Natural killer cell (primary cell): ENCODE measurements around the gene GUCA2A. TPM values are rescaled to one million over a fixed set of nuclear protein-coding genes. Genes with fewer than 3 reads are reported as not detected.
"Not testable (repeated sequence)": the region's sequence is repeated elsewhere in the genome, so short reads cannot be mapped to it uniquely, and the experiment has no call there.

ENCODE experiments used
- ATAC-seq, 3 donors: fragments of 150-1000 bp in 2 of 3; fragments of 200-7000 bp in 1 of 3; cut with Tn5 transposase; 1 replicate in 1 of 3; 2 replicates in 2 of 3; pipeline ENCODE4 v1.10.0; 2021; ENCODE audit warnings: mild to moderate bottlenecking in 2 of 3, moderate library complexity in 2 of 3
- DNase-seq, 2 donors: peaks; one replicate each; pipeline versions ENCODE4 v3.0.0 to v3.0.0-alpha.2; 2013 to 2021; ENCODE audit warnings: mixed read lengths in 1 of 2
- H3K27ac ChIP-seq: one replicate; pipeline ENCODE4 v1.5.1; 2013; ENCODE audit warnings: mild to moderate bottlenecking, low read length
- H3K27me3 ChIP-seq: one replicate; pipeline ENCODE4 v1.6.1; 2013; ENCODE audit warnings: low read length; ENCODE audit not compliant: control insufficient read depth, insufficient read depth
- H3K36me3 ChIP-seq: one replicate; pipeline ENCODE4 v1.6.1; 2013; ENCODE audit warnings: low read length; ENCODE audit not compliant: control insufficient read depth, insufficient read depth
- H3K4me1 ChIP-seq: one replicate; pipeline ENCODE4 v1.6.1; 2013; ENCODE audit warnings: low read length; ENCODE audit not compliant: control insufficient read depth, insufficient read depth
- H3K4me3 ChIP-seq: one replicate; pipeline ENCODE4 v1.5.1; 2013; ENCODE audit warnings: low read length
- H3K9me3 ChIP-seq: one replicate; pipeline ENCODE4 v1.6.1; 2013; ENCODE audit warnings: low read length; ENCODE audit not compliant: control insufficient read depth, insufficient read depth
- H3K27ac Mint-ChIP-seq, 2 donors: one replicate each; pipeline ENCODE4 v1.8.0; 2022; ENCODE audit warnings: mild to moderate bottlenecking in 2 of 2, mixed read lengths in 2 of 2, moderate library complexity in 1 of 2
- H3K27me3 Mint-ChIP-seq, 2 donors: one replicate each; pipeline ENCODE4 v1.8.0; 2022; ENCODE audit warnings: low read depth in 2 of 2, mixed read lengths in 2 of 2
- H3K36me3 Mint-ChIP-seq: one replicate; pipeline ENCODE4 v1.8.0; 2022; ENCODE audit warnings: mixed read lengths
- H3K4me1 Mint-ChIP-seq, 2 donors: one replicate each; pipeline ENCODE4 v1.8.0; 2022; ENCODE audit warnings: mixed read lengths in 2 of 2
- H3K4me3 Mint-ChIP-seq: one replicate; pipeline ENCODE4 v1.8.0; 2022; ENCODE audit warnings: mild to moderate bottlenecking, moderate library complexity, mixed read lengths
- H3K9me3 Mint-ChIP-seq, 2 donors: one replicate each; pipeline ENCODE4 v1.8.0; 2022; ENCODE audit warnings: mixed read lengths in 2 of 2
- WGBS: methylation state at CpG from one replicate; pipeline ENCODE4 v1.1.7; 2013; ENCODE audit warnings: missing lambda C conversion rate; ENCODE audit not compliant: insufficient coverage; 5-methylcytosine and 5-hydroxymethylcytosine counted together
- intact Hi-C: fragments of 100-400 bp; cut with micrococcal nuclease; formaldehyde crosslinking; loops from one replicate; pipeline ENCODE4 v1.14.2; 2022
- total RNA-seq, 4 donors: library from RNA; stranded (reverse); fragments of 120-200 nt in 1 of 4; gene quantifications; one replicate each; pipeline versions ENCODE4 v1.2.3 to v1.2.4, GENCODE V29; 2013 to 2022
- TF ChIP-seq, protein P1 (sequence below): fragments of 200-600 bp; IDR thresholded peaks from one replicate; pipeline ENCODE4 v1.8.0; 2022; ENCODE audit warnings: antibody characterized with exemption

Gene GUCA2A
- total RNA-seq, 3 donors from 2014 or later (not counting 1 experiment from before 2014, with no cell fraction given), result not detected

DNA sequence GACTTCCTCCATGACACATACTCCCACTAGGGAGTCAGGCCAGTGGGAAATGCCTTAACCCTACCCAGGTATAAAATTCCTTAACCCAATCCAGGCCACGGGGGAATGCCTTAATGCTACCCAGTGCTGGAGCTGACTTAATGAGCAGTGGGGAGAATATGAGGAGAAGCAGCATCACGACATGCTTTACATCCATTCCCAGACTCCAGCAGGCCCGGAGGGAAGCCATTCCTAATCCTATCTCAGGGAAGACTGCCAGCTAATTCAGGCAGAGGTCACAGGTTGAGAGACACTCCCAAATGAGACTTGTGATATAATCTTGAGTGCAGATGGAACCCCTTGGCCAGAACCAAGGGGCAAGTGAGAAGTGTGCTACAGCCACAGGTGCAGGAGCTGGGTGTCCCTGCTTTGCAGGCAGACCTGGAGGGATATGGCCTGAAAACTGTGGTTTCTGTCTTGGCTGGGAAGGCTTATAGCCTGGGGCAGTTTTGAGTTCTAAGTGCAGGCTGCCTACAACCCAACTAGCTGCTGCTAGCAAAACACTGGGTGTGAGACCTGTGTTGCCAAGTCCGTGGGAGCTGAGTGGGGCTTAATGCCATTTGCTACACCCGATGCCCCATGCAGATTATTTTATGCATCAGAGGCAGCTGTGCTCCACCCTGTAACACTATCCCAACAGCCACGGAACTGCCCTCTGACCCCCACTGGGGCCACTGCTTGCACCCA is 45.1 kb upstream of the GUCA2A start:
- Histone ChIP-seq H3K36me3 (peaks cover 6% of the 10 kb centered on the region), H3K4me1 (peaks cover 6% of the 10 kb centered on the region), H3K27me3 (no peaks in the 10 kb centered on the region), H3K27ac (no peak overlapping the region), H3K9me3 (no peaks in the 10 kb centered on the region), H3K4me3 (no peak overlapping the region)
- Mint-ChIP-seq H3K4me1 (peaks cover 49 to 69% of the 10 kb centered on the region in 2 donors), H3K9me3 (no peaks in the 10 kb centered on the region), H3K4me3 (no peak overlapping the region), H3K27ac (no peak overlapping the region), H3K27me3 (no peaks in the 10 kb centered on the region), H3K36me3 (peaks cover 7% of the 10 kb centered on the region)
- TF ChIP-seq, protein P1, sequence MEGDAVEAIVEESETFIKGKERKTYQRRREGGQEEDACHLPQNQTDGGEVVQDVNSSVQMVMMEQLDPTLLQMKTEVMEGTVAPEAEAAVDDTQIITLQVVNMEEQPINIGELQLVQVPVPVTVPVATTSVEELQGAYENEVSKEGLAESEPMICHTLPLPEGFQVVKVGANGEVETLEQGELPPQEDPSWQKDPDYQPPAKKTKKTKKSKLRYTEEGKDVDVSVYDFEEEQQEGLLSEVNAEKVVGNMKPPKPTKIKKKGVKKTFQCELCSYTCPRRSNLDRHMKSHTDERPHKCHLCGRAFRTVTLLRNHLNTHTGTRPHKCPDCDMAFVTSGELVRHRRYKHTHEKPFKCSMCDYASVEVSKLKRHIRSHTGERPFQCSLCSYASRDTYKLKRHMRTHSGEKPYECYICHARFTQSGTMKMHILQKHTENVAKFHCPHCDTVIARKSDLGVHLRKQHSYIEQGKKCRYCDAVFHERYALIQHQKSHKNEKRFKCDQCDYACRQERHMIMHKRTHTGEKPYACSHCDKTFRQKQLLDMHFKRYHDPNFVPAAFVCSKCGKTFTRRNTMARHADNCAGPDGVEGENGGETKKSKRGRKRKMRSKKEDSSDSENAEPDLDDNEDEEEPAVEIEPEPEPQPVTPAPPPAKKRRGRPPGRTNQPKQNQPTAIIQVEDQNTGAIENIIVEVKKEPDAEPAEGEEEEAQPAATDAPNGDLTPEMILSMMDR, result no peak
- no peak for DNase-seq
- no peak for ATAC-seq
- intact Hi-C loops, result no loop called here
- WGBS, result 96% methylated on average over 3 of the region's 6 CpGs

DNA sequence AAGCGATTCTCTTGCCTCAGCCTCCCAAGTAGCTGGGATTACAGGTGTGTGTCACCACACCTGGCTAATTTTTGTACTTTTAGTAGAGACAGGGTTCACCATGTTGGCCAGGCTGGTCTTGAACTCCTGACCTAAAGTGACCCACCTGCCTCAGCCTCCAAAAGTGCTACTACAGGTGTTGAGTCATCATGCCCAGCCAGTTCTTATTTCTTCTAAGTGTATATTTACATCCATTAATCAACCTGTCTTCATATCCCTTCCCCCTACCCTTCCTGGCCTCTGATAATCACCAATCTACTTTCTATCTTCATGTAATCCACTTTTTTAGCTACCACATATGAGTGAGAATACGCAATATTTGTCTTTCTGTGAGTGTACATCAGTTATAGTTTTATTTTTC is 42.4 kb upstream of the GUCA2A start:
- H3K4me1 Mint-ChIP-seq, result peaks cover 34 to 55% of the 10 kb centered on the region in 2 donors
- H3K36me3 Mint-ChIP-seq, result peaks cover 15% of the 10 kb centered on the region

DNA sequence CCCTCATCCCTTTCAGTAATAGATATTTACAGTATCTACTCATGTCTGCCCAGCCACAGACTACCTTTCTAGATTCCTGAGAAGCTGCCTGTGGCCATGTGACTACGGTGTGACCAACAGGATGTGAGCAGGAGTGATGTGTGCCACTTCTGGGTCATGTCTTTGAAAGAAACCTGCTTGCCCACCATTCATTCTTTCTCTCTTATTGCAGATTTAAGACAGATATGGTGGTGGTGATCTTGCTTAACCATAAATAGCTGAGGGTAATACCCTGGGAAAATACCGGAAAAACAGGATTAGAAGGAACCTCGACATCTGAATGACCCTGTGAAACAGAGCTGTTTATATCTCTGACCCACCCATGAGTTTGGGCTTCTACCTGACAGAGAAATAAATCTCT is 41.6 kb upstream of the GUCA2A start:
- H3K27me3 ChIP-seq, result no peaks in the 10 kb centered on the region
- no peak overlapping the region for H3K27ac ChIP-seq
- Mint-ChIP-seq H3K9me3 (peaks cover 5 to 12% of the 10 kb centered on the region in 2 donors), H3K4me1 (peaks cover 34 to 49% of the 10 kb centered on the region in 2 donors), H3K27me3 (no peaks in the 10 kb centered on the region), H3K27ac (peak overlapping the region in 1 of 2 donors; percentile 56), H3K4me3 (no peak overlapping the region), H3K36me3 (peaks cover 23% of the 10 kb centered on the region)
- intact Hi-C loops, result no loop called here
- H3K9me3 ChIP-seq, result peaks cover 2% of the 10 kb centered on the region
- no peak overlapping the region for H3K4me3 ChIP-seq
- ATAC-seq, result peak; percentile 46 to 82 (median 60)
- TF ChIP-seq, protein P1, result no peak
- H3K4me1 ChIP-seq, result peaks cover 6% of the 10 kb centered on the region
- DNase-seq, result no peak
- H3K36me3 ChIP-seq, result peaks cover 18% of the 10 kb centered on the region
- 100% methylated on average over 3 of the region's 3 CpGs for WGBS

More for the DNA sequence above, 42.4 kb upstream of the GUCA2A start:
- H3K27ac ChIP-seq, H3K9me3 Mint-ChIP-seq, H3K27me3 Mint-ChIP-seq, H3K27me3 ChIP-seq, DNase-seq, H3K4me3 Mint-ChIP-seq, ATAC-seq, H3K9me3 ChIP-seq, H3K27ac Mint-ChIP-seq, H3K4me3 ChIP-seq, H3K4me1 ChIP-seq, intact Hi-C loops: not testable (repeated sequence)
- WGBS, result 100% methylated on average over 1 of the region's 2 CpGs
- H3K36me3 ChIP-seq, result peaks cover 16% of the 10 kb centered on the region

DNA sequence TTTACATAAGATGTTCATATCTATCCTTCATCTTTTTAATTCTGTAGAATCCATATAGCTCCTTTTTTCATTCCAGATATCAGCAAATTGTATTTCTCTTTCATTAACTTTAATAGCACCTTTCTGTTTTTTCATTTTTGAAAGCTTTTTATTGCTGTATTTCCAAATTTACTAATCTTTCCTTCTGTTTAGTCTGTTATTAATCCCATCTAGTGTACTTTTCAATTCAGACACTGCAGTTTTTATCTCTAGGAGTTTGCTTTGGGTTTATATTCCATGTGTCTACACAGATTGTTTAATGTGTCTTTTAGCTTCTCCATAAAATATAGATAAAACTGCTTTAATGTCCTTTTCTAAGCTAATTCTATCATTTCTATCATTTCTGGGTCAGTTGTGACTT is 37.4 kb upstream of the GUCA2A start:
- Mint-ChIP-seq H3K9me3 (peaks cover 5 to 12% of the 10 kb centered on the region in 2 donors), H3K4me1 (peaks cover 11 to 17% of the 10 kb centered on the region in 2 donors), H3K36me3 (peaks cover 35% of the 10 kb centered on the region), H3K4me3 (no peak overlapping the region), H3K27ac (no peak overlapping the region), H3K27me3 (no peaks in the 10 kb centered on the region)
- no peaks in the 10 kb centered on the region for H3K27me3 ChIP-seq
- H3K4me3 ChIP-seq, result no peak overlapping the region
- intact Hi-C loops, result no loop called here
- H3K36me3 ChIP-seq, result peaks cover 33% of the 10 kb centered on the region
- ATAC-seq (no peak), DNase-seq (no peak)
- no peaks in the 10 kb centered on the region for H3K4me1 ChIP-seq
- peaks cover 2% of the 10 kb centered on the region for H3K9me3 ChIP-seq
- H3K27ac ChIP-seq, result no peak overlapping the region
- TF ChIP-seq, protein P1, result no peak
